Measurements from ENCODE around the gene C20orf204.

The C20orf204 gene

DNA sequence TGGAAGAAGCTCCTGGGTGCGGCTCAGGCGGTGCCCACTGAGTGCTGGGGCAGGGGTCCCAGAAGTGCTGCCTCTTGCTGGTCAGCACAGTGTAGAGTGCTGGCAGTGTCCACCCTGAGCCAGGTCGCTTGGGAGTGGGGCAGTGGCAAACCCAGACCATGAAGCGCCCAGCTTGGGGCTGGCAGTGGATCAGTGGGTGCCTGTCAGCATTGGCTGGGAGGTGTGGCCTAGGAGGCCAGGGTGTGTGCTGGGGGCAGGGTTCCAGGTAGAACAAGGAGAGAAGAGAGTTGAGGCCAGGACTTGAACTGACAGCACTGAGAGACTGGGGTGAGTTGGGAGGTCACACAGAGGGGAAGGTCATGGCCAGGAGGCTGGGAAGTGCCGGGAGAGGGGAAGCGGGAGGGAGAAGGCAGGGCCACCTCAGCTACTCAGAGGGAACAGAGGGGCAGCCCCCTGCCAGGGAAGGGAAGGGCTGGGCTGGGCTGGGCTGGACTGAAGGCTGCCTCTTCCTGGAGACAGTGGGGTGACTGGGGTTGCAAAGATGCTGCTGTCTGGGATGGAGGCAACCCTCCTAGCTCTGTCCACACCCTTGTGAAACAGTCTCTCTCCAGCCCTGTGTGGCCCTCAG is 31.1 kb downstream of the C20orf204 start:
- Histone ChIP-seq H3K4me1 (ENCODE audit: insufficient read depth, insufficient read length) (peaks cover 41% of the 10 kb centered on the region), H3K4me3 (ENCODE audit: insufficient read length, low read depth) (no peak overlapping the region), H3K27me3 (ENCODE audit: insufficient read depth, insufficient read length) (no peaks in the 10 kb centered on the region), H3K9ac (ENCODE audit: insufficient read length, low read depth) (peak overlapping the region; percentile 39), H3K36me3 (ENCODE audit: insufficient read depth, insufficient read length, low read length) (peaks cover 11% of the 10 kb centered on the region), H3K9me3 (ENCODE audit: insufficient read depth, low read length) (no peaks in the 10 kb centered on the region)
- no peak for TF ChIP-seq SUZ12 (IDR thresholded peaks at IDR 0.05; ENCODE audit: extremely low read depth, insufficient read depth, insufficient read length)
- TF ChIP-seq YY1 (IDR thresholded peaks at IDR 0.05; ENCODE audit: insufficient read depth, insufficient read length) = no peak
- TF ChIP-seq ZNF274 (IDR thresholded peaks at IDR 0.05; ENCODE audit: low read depth, low read length) = no peak
- DNase-seq (ENCODE audit: low read depth, low spot score) = no peak

- peaks cover 18% of the 10 kb centered on the region for H3K36me3 ChIP-seq (ENCODE audit: insufficient read depth, insufficient read length, low read length)
- H3K9me3 ChIP-seq (ENCODE audit: insufficient read depth, low read length) = no peaks in the 10 kb centered on the region
- no peaks in the 10 kb centered on the region for H3K27me3 ChIP-seq (ENCODE audit: insufficient read depth, insufficient read length)
- no peak for DNase-seq (ENCODE audit: low read depth, low spot score)
- peaks cover 38% of the 10 kb centered on the region for H3K4me1 ChIP-seq (ENCODE audit: insufficient read depth, insufficient read length)
- TF ChIP-seq SUZ12 (IDR thresholded peaks at IDR 0.05; ENCODE audit: extremely low read depth, insufficient read depth, insufficient read length) = no peak
- no peak for TF ChIP-seq YY1 (IDR thresholded peaks at IDR 0.05; ENCODE audit: insufficient read depth, insufficient read length)
- TF ChIP-seq ZNF274 (IDR thresholded peaks at IDR 0.05; ENCODE audit: low read depth, low read length) = no peak
- peak overlapping the region; percentile 39 for H3K9ac ChIP-seq (ENCODE audit: insufficient read length, low read depth)
- no peak overlapping the region for H3K4me3 ChIP-seq (ENCODE audit: insufficient read length, low read depth)
Observed at GRCh38 chr20:64067733-64068307, 31.8 kb downstream of the C20orf204 start.

DNA sequence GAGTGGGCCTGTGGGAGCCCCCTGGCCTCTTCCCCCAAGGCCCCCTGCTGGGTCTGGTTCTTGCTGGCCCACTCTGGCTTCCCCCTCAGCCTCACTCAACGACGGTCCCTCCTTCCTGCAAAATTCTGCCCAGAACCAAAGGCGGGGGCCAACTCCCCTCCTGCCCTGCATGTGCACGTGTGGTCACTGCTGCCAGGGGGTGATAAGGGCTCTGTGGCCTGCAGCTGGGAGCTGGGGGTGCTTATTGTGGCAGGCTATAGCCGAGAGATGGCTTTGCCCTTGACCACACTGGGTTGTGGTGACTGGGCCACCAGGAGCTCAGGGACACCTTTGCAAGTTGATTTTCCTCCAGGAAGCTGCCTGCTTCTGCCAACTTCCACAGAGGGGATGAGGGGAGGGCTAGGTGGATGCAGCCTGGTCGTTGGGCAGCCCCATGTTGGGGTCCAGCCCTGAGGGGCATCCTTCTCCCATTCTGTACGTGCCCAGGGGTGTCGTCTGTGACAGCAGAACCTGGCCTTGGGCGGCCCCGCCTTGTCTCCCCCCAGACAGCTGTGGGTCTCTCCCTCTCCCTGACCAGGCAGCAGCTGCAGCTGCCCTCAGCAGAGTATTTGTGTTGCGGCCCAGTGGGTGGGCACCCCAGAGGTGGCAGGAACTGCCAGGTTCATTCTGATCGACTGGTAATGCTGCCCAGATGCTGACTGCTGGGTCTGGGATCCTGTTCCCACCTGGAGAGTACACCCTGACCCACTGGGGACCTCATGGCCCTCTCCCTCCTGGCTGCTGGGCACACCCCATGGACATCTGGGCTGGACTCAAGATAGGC is 32.6 kb downstream of the C20orf204 start:
- H3K4me3 ChIP-seq (ENCODE audit: insufficient read length, low read depth) = no peak overlapping the region
- no peaks in the 10 kb centered on the region for H3K27me3 ChIP-seq (ENCODE audit: insufficient read depth, insufficient read length)
- H3K9me3 ChIP-seq (ENCODE audit: insufficient read depth, low read length) = no peaks in the 10 kb centered on the region
- no peak overlapping the region for H3K9ac ChIP-seq (ENCODE audit: insufficient read length, low read depth)
- TF ChIP-seq ZNF274 (IDR thresholded peaks at IDR 0.05; ENCODE audit: low read depth, low read length) (no peak), SUZ12 (IDR thresholded peaks at IDR 0.05; ENCODE audit: extremely low read depth, insufficient read depth, insufficient read length) (no peak), YY1 (IDR thresholded peaks at IDR 0.05; ENCODE audit: insufficient read depth, insufficient read length) (no peak)
- no peak for DNase-seq (ENCODE audit: low read depth, low spot score)
- peaks cover 26% of the 10 kb centered on the region for H3K36me3 ChIP-seq (ENCODE audit: insufficient read depth, insufficient read length, low read length)
- H3K4me1 ChIP-seq (ENCODE audit: insufficient read depth, insufficient read length) = peaks cover 38% of the 10 kb centered on the region

DNA sequence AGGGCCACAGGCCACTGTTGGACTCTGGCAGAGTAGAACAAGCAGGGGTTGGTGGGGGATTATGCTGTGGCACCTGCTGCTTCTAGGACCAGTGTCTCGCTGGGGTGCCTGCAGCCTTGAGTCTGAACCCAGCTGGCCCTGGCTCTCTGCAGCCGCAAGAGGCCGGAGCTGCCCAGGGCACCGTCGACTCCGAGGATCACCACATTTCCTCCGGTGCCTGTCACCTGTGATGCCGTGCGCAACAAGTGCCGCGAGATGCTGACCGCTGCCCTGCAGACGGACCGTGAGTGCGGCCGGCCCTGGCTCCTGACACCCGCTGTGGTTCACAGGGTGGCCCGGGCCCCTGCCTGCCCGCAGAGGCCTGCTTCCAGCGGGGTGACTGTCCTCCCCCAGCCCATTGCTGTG is 33.2 kb downstream of the C20orf204 start:
- Histone ChIP-seq H3K9ac (ENCODE audit: insufficient read length, low read depth) (no peak overlapping the region), H3K9me3 (ENCODE audit: insufficient read depth, low read length) (no peaks in the 10 kb centered on the region), H3K27me3 (ENCODE audit: insufficient read depth, insufficient read length) (no peaks in the 10 kb centered on the region), H3K4me1 (ENCODE audit: insufficient read depth, insufficient read length) (peaks cover 36% of the 10 kb centered on the region), H3K36me3 (ENCODE audit: insufficient read depth, insufficient read length, low read length) (peaks cover 32% of the 10 kb centered on the region), H3K4me3 (ENCODE audit: insufficient read length, low read depth) (no peak overlapping the region)
- DNase-seq (ENCODE audit: low read depth, low spot score) = no peak
- TF ChIP-seq SUZ12 (IDR thresholded peaks at IDR 0.05; ENCODE audit: extremely low read depth, insufficient read depth, insufficient read length) (no peak), ZNF274 (IDR thresholded peaks at IDR 0.05; ENCODE audit: low read depth, low read length) (no peak), YY1 (IDR thresholded peaks at IDR 0.05; ENCODE audit: insufficient read depth, insufficient read length) (no peak)

GRCh38 chr20:64069614-64070243 is 33.7 kb downstream of the C20orf204 start:
- Histone ChIP-seq H3K9me3 (ENCODE audit: insufficient read depth, low read length) (no peaks in the 10 kb centered on the region), H3K9ac (ENCODE audit: insufficient read length, low read depth) (no peak overlapping the region), H3K27me3 (ENCODE audit: insufficient read depth, insufficient read length) (no peaks in the 10 kb centered on the region), H3K4me1 (ENCODE audit: insufficient read depth, insufficient read length) (peaks cover 32% of the 10 kb centered on the region), H3K36me3 (ENCODE audit: insufficient read depth, insufficient read length, low read length) (peaks cover 37% of the 10 kb centered on the region), H3K4me3 (ENCODE audit: insufficient read length, low read depth) (no peak overlapping the region)
- no peak for DNase-seq (ENCODE audit: low read depth, low spot score)
- TF ChIP-seq ZNF274 (IDR thresholded peaks at IDR 0.05; ENCODE audit: low read depth, low read length) (no peak), SUZ12 (IDR thresholded peaks at IDR 0.05; ENCODE audit: extremely low read depth, insufficient read depth, insufficient read length) (no peak), YY1 (IDR thresholded peaks at IDR 0.05; ENCODE audit: insufficient read depth, insufficient read length) (no peak)

- no peak overlapping the region for H3K9ac ChIP-seq (ENCODE audit: insufficient read length, low read depth)
- TF ChIP-seq ZNF274 (IDR thresholded peaks at IDR 0.05; ENCODE audit: low read depth, low read length) = no peak
- H3K27me3 ChIP-seq (ENCODE audit: insufficient read depth, insufficient read length) = no peaks in the 10 kb centered on the region
- H3K36me3 ChIP-seq (ENCODE audit: insufficient read depth, insufficient read length, low read length) = peaks cover 43% of the 10 kb centered on the region
- no peak for DNase-seq (ENCODE audit: low read depth, low spot score)
- H3K9me3 ChIP-seq (ENCODE audit: insufficient read depth, low read length) = no peaks in the 10 kb centered on the region
- H3K4me3 ChIP-seq (ENCODE audit: insufficient read length, low read depth) = no peak overlapping the region
- peaks cover 28% of the 10 kb centered on the region for H3K4me1 ChIP-seq (ENCODE audit: insufficient read depth, insufficient read length)
Observed at GRCh38 chr20:64070244-64070993, 34.4 kb downstream of the C20orf204 start.

Measured in NT2/D1 (cell line).